SK-N-SH (cell line): Measurements from ENCODE around the gene LZTFL1. TPM values are rescaled to one million over a fixed set of nuclear protein-coding genes. Genes with fewer than 3 reads are reported as not detected.

Source experiments
- CTCF ChIA-PET: fragments of 300-600, 350-600 bp; formaldehyde crosslinking; extraction: SDS; loops from one replicate; lab custom pipeline; 2021; lab: Yijun Ruan, JAX
- POLR2A ChIA-PET: fragments of 350-600 bp; sonication (Branson Sonifier 250); formaldehyde crosslinking; extraction: SDS; loops from one replicate; lab custom pipeline; 2020; ENCODE audit warnings: antibody characterized with exemption, inconsistent platforms; lab: Yijun Ruan, JAX
- DNase-seq: peaks from one replicate; pipeline ENCODE4 v3.0.0; 2012
- H2AFZ ChIP-seq: fragments of 200-600 bp; sonication (generic); 2 replicates; pipeline ENCODE4 v1.8.1; 2016; ENCODE audit warnings: antibody characterized with exemption, mild to moderate bottlenecking, low read depth
- H3F3A ChIP-seq: fragments of 200-600 bp; sonication (generic); replicated peaks from 2 replicates; pipeline ENCODE3; 2016; ENCODE audit warnings: antibody characterized with exemption, mild to moderate bottlenecking; ENCODE audit not compliant: insufficient read depth
- H3K27ac ChIP-seq, 2 experiments: fragments of 200-500 bp in 1 of 2; fragments of 200-600 bp in 1 of 2; sonication (Bioruptor generic) in 1 of 2; sonication (generic), shearing (Covaris generic) in 1 of 2; 2 replicates each; pipeline versions ENCODE4 v1.5.1 to v1.6.1; 2014 to 2016; ENCODE audit warnings: low read depth in 2 of 2, inconsistent platforms in 1 of 2, low read length in 1 of 2, mild to moderate bottlenecking in 1 of 2, mixed read lengths in 1 of 2
- H3K27me3 ChIP-seq: fragments of 200-600 bp; sonication (generic), shearing (Covaris generic); 2 replicates; pipeline ENCODE4 v1.6.1; 2016; ENCODE audit warnings: mixed run types; ENCODE audit not compliant: insufficient read depth
- H3K36me3 ChIP-seq, 2 experiments: fragments of 200-500 bp in 1 of 2; fragments of 200-600 bp in 1 of 2; sonication (Bioruptor generic) in 1 of 2; sonication (generic) in 1 of 2; replicated peaks in 1 of 2; 2 replicates each; pipeline versions ENCODE3 to v1.5.1; 2014 to 2016; ENCODE audit warnings: low read length in 1 of 2, mild to moderate bottlenecking in 1 of 2; ENCODE audit not compliant: insufficient read depth in 2 of 2, control insufficient read depth in 1 of 2
- H3K4me1 ChIP-seq, 2 experiments: fragments of 200-500 bp in 1 of 2; fragments of 200-600 bp in 1 of 2; sonication (Bioruptor generic) in 1 of 2; sonication (generic), shearing (Covaris generic) in 1 of 2; 2 replicates each; pipeline versions ENCODE4 v1.5.1 to v1.6.1; 2014 to 2016; ENCODE audit warnings: low read depth in 1 of 2, low read length in 1 of 2, mixed run types in 1 of 2; ENCODE audit not compliant: insufficient read depth in 2 of 2, control insufficient read depth in 1 of 2
- H3K4me2 ChIP-seq: fragments of 200-600 bp; sonication (generic), shearing (Covaris generic); 2 replicates; pipeline ENCODE4 v1.6.1; 2017; ENCODE audit warnings: mixed run types
- H3K4me3 ChIP-seq, 2 experiments: fragments of 200-500 bp in 1 of 2; fragments of 200-600 bp in 1 of 2; sonication (Bioruptor generic) in 1 of 2; sonication (generic), shearing (Covaris generic) in 1 of 2; 2 replicates each; pipeline versions ENCODE4 v1.5.1 to v1.8.1; 2014 to 2016; ENCODE audit warnings: low read depth in 2 of 2, inconsistent platforms in 1 of 2, low read length in 1 of 2, mild to moderate bottlenecking in 1 of 2, mixed read lengths in 1 of 2, moderate library complexity in 1 of 2
- H3K79me2 ChIP-seq: fragments of 200-600 bp; sonication (generic); 2 replicates; pipeline ENCODE4 v1.8.1; 2017; ENCODE audit warnings: mild to moderate bottlenecking; ENCODE audit not compliant: insufficient read depth
- H3K9ac ChIP-seq: fragments of 200-600 bp; sonication (generic); 2 replicates; pipeline ENCODE4 v1.6.1; 2017; ENCODE audit warnings: mixed run types
- H3K9me2 ChIP-seq: fragments of 200-600 bp; sonication (generic); 2 replicates; pipeline ENCODE4 v1.6.1; 2017; ENCODE audit warnings: mixed run types
- H3K9me3 ChIP-seq: fragments of 200-600 bp; sonication (generic); 2 replicates; pipeline ENCODE4 v1.6.1; 2017; ENCODE audit warnings: mixed run types, mild to moderate bottlenecking, moderate library complexity
- H4K20me1 ChIP-seq: fragments of 200-600 bp; sonication (generic); 2 replicates; pipeline ENCODE4 v1.6.1; 2017; ENCODE audit warnings: mild to moderate bottlenecking, mixed run types; ENCODE audit not compliant: insufficient read depth
- CHD2 ChIP-seq: fragments of 150-350 bp; IDR thresholded peaks from 2 replicates; pipeline ENCODE4 v1.6.1; 2018; ENCODE audit warnings: low read length; ENCODE audit not compliant: partially characterized antibody
- CTCF ChIP-seq: fragments of 200-600 bp; sonication (generic); IDR thresholded peaks from 2 replicates; pipeline ENCODE4 v1.6.1; 2017; ENCODE audit warnings: antibody characterized with exemption, mild to moderate bottlenecking, moderate library complexity
- FOSL2 ChIP-seq: IDR thresholded peaks from 2 replicates; pipeline ENCODE4 v1.4.0; 2012; ENCODE audit warnings: low read depth, mild to moderate bottlenecking, moderate library complexity, borderline replicate concordance
- FOXJ3 ChIP-seq: sonication (generic); formaldehyde crosslinking; IDR thresholded peaks from 2 replicates; pipeline ENCODE4 v1.5.1; 2020; ENCODE audit warnings: mild to moderate bottlenecking, missing genetic modification reagents
- FOXM1 ChIP-seq: IDR thresholded peaks from 2 replicates; pipeline ENCODE4 v1.4.0; 2012; ENCODE audit warnings: low read depth, mild to moderate bottlenecking
- GABPA ChIP-seq: IDR thresholded peaks from 2 replicates; pipeline ENCODE4 v1.4.0; 2012; ENCODE audit warnings: low read depth, mild to moderate bottlenecking
- IRF3 ChIP-seq: fragments of 150-350 bp; IDR thresholded peaks from 2 replicates; pipeline ENCODE4 v1.6.1; 2016; ENCODE audit warnings: mild to moderate bottlenecking, low read depth, low read length
- JUND ChIP-seq: IDR thresholded peaks from 2 replicates; pipeline ENCODE4 v1.4.0; 2012
- MAX ChIP-seq: IDR thresholded peaks from 2 replicates; pipeline ENCODE4 v1.4.0; 2012; ENCODE audit warnings: low read depth
- NFIC ChIP-seq: IDR thresholded peaks from 2 replicates; pipeline ENCODE4 v1.4.0; 2012; ENCODE audit warnings: borderline replicate concordance
- PBX3 ChIP-seq: IDR thresholded peaks from 2 replicates; pipeline ENCODE4; 2012
- RAD21 ChIP-seq: IDR thresholded peaks from 2 replicates; pipeline ENCODE4 v1.6.1; 2012; ENCODE audit warnings: mild to moderate bottlenecking, low read length
- RFX5 ChIP-seq: IDR thresholded peaks from 2 replicates; pipeline ENCODE4 v1.6.1; 2012; ENCODE audit warnings: mild to moderate bottlenecking, improper control_type of control experiment, low read length
- RXRA ChIP-seq: IDR thresholded peaks from 2 replicates; pipeline ENCODE4 v1.4.0; 2012; ENCODE audit warnings: low read depth, mild to moderate bottlenecking, borderline replicate concordance
- SIN3A ChIP-seq: IDR thresholded peaks from 2 replicates; pipeline ENCODE4 v1.6.1; 2012; ENCODE audit warnings: low read depth, mild to moderate bottlenecking, low read length, moderate library complexity, borderline replicate concordance
- SMC3 ChIP-seq: IDR thresholded peaks from 2 replicates; pipeline ENCODE4 v1.6.1; 2012; ENCODE audit warnings: low read depth, low read length, improper control_type of control experiment
- TCF12 ChIP-seq: IDR thresholded peaks from 2 replicates; pipeline ENCODE4 v1.4.0; 2012
- USF1 ChIP-seq: IDR thresholded peaks from 2 replicates; pipeline ENCODE4 v1.4.0; 2012; ENCODE audit warnings: low read depth, borderline replicate concordance
- YY1 ChIP-seq: IDR thresholded peaks from 2 replicates; pipeline ENCODE4 v1.4.0; 2012; ENCODE audit warnings: low read depth, mild to moderate bottlenecking
- WGBS: methylation state at CpG from one replicate; pipeline ENCODE4 v1.1.6; 2017; ENCODE audit warnings: low lambda C conversion rate; 5-methylcytosine and 5-hydroxymethylcytosine counted together
- polyA plus RNA-seq, 3 experiments: library from polyadenylated mRNA; depleted of rRNA; stranded (reverse); fragments of >200 nt; gene quantifications; 2 replicates each; pipeline ENCODE4 v1.2.3, GENCODE V29; 2012

Gene LZTFL1
- polyA plus RNA-seq, 1 of the 3 experiments (the other 2 are of a cell fraction) = 11.9 TPM

- Histone ChIP-seq H3K36me3 (no peaks in the 10 kb centered on the region), H3K79me2 (no peaks in the 10 kb centered on the region), H3K4me3 (no peak overlapping the region), H3K27me3 (peaks cover 20% of the 10 kb centered on the region; the same call in 1 of the 2 replicates), H3K27ac (no peak overlapping the region), H3K9me3 (no peaks in the 10 kb centered on the region), H3F3A (no peaks in the 10 kb centered on the region), H3K9me2 (no peaks in the 10 kb centered on the region), H3K4me1 (no peaks in the 10 kb centered on the region), H2AFZ (no peak overlapping the region), H4K20me1 (no peaks in the 10 kb centered on the region), H3K9ac (no peak overlapping the region)
- no peak for DNase-seq
- ChIA-PET CTCF (interaction anchor here (0.7 to 2.3 kb wide), 5 partner anchors 14 to 303 kb away, joined by 3 to 11 read pairs (median 4); no protein-coding TSS in a partner anchor), POLR2A (no interaction called here)
- WGBS = 42% methylated on average over 8 of the region's 8 CpGs
- TF ChIP-seq SMC3 = no peak
- TF ChIP-seq, all 33 proteins: peak for 0
- H3K4me2 ChIP-seq = no peak overlapping the region
Observed at GRCh38 chr3:45774581-45775521, 67.1 kb downstream of the LZTFL1 start.

GRCh38 chr3:45773714-45774449 lies 68.0 kb downstream of the LZTFL1 start:
- ChIA-PET CTCF (interaction anchor here (0.7 to 2.3 kb wide), 4 partner anchors 13 to 304 kb away, joined by 3 to 11 read pairs (median 4); no protein-coding TSS in a partner anchor), POLR2A (no interaction called here)
- Histone ChIP-seq H3K9me3 (no peaks in the 10 kb centered on the region), H3K9me2 (no peaks in the 10 kb centered on the region), H3K27ac (no peak overlapping the region), H2AFZ (no peak overlapping the region), H3K36me3 (no peaks in the 10 kb centered on the region), H3K9ac (no peak overlapping the region), H4K20me1 (no peaks in the 10 kb centered on the region), H3K4me2 (no peak overlapping the region), H3K4me3 (no peak overlapping the region), H3K4me1 (no peaks in the 10 kb centered on the region), H3K27me3 (peaks cover 20% of the 10 kb centered on the region; the same call in 1 of the 2 replicates), H3K79me2 (no peaks in the 10 kb centered on the region), H3F3A (no peaks in the 10 kb centered on the region)
- TF ChIP-seq FOSL2 (no peak), CHD2 (no peak), IRF3 (no peak), RFX5 (no peak), CTCF (no peak), PBX3 (no peak), TCF12 (no peak), YY1 (no peak), FOXM1 (no peak), SIN3A (no peak), FOXJ3 (CRISPR knock-in tag) (no peak), USF1 (no peak), JUND (no peak), RXRA (no peak), GABPA (no peak), RAD21 (no peak), MAX (no peak), NFIC (no peak)
- WGBS = 33% methylated on average over 7 of the region's 7 CpGs
- DNase-seq = no peak
